K562 (cell line): ENCODE data around the gene RPN1. TPM values are rescaled to one million over a fixed set of nuclear protein-coding genes. Genes with fewer than 3 reads are reported as not detected.

Experiments used
- ATAC-seq: fragments of 200-7000 bp; cut with Tn5 transposase; 3 replicates; pipeline ENCODE4 v1.9.1; 2020; ENCODE audit warnings: moderate library complexity
- BruUV-seq: library from RNA; stranded (reverse); fragments of 400-500 nt; replicated peaks from 2 replicates; lab custom pipeline; 2021; lab: Mats Ljungman, UMichigan
- CTCF ChIA-PET: fragments of 300-600 bp; formaldehyde crosslinking; extraction: SDS; loops from one replicate; lab custom pipeline; 2021; ENCODE audit warnings: low intra/inter-chr PET ratio; lab: Yijun Ruan, JAX
- POLR2A ChIA-PET: fragments of 300-600, 350-650 bp; sonication (Branson Sonifier 250); formaldehyde crosslinking; extraction: SDS; loops from one replicate; lab custom pipeline; 2021; ENCODE audit warnings: antibody characterized with exemption, inconsistent platforms; lab: Yijun Ruan, JAX
- DNase-seq, 4 experiments: peaks; one replicate each; pipeline versions ENCODE4 v3.0.0 to v3.0.0-alpha.2; 2011 to 2018; ENCODE audit warnings: low spot score in 3 of 4, mixed read lengths in 3 of 4; ENCODE audit errors: extremely low read depth in 1 of 4
- FAIRE-seq: peaks from 2 replicates; lab custom pipeline; 2011; peaks lifted over from hg19 to GRCh38; lab: Jason Lieb, UNC
- H2AFZ ChIP-seq: 2 replicates; pipeline ENCODE4 v1.6.0; 2011; ENCODE audit warnings: low read depth, low read length, control low read depth, inconsistent platforms
- H3K27ac ChIP-seq: fragments of 200-600 bp; 3 replicates; pipeline ENCODE4 v1.8.0; 2011; ENCODE audit warnings: low read depth, mild to moderate bottlenecking, control low read depth, inconsistent platforms, low read length, moderate library complexity, mixed read lengths; ENCODE audit errors: extremely low read depth
- H3K27me3 ChIP-seq, 2 experiments: fragments of 300-600 bp in 1 of 2; 2 replicates in 1 of 2; 3 replicates in 1 of 2; pipeline versions ENCODE4 v1.6.0 to v1.8.0; 2011; ENCODE audit warnings: inconsistent platforms in 2 of 2, low read length in 2 of 2, mild to moderate bottlenecking in 1 of 2, mixed read lengths in 1 of 2, moderate library complexity in 1 of 2; ENCODE audit not compliant: control insufficient read depth in 2 of 2, insufficient read depth in 2 of 2
- H3K36me3 ChIP-seq: fragments of 300-600 bp; 3 replicates; pipeline ENCODE4 v1.8.0; 2011; ENCODE audit warnings: mild to moderate bottlenecking, low read length, inconsistent platforms; ENCODE audit not compliant: control insufficient read depth, insufficient read depth
- H3K4me1 ChIP-seq, 2 experiments: fragments of 200-600 bp in 1 of 2; replicated peaks in 1 of 2; 2 replicates in 1 of 2; 3 replicates in 1 of 2; pipeline versions ENCODE4 v1.5.1 to v1.8.0; 2011; ENCODE audit warnings: inconsistent platforms in 2 of 2, low read length in 2 of 2, mild to moderate bottlenecking in 1 of 2, mixed read lengths in 1 of 2, moderate library complexity in 1 of 2; ENCODE audit not compliant: control insufficient read depth in 2 of 2, insufficient read depth in 2 of 2
- H3K4me2 ChIP-seq: 2 replicates; pipeline ENCODE4 v1.6.1; 2011; ENCODE audit warnings: low read length, control low read depth, inconsistent platforms, mixed read lengths; ENCODE audit not compliant: insufficient read depth
- H3K4me3 ChIP-seq: fragments of 200-600 bp; sonication (generic), shearing (Covaris generic); 2 replicates; pipeline ENCODE4 v1.5.1; 2016; ENCODE audit warnings: control low read depth, inconsistent platforms
- H3K79me2 ChIP-seq: fragments of 200-600 bp; 3 replicates; pipeline ENCODE4 v1.8.0; 2011; ENCODE audit warnings: low read length, inconsistent platforms; ENCODE audit not compliant: control insufficient read depth, insufficient read depth
- H3K9ac ChIP-seq, 2 experiments: 2 replicates each; pipeline versions ENCODE4 v1.6.0 to v1.6.1; 2011; ENCODE audit warnings: low read depth in 2 of 2, low read length in 2 of 2, control low read depth in 1 of 2, inconsistent platforms in 1 of 2, mild to moderate bottlenecking in 1 of 2, mixed read lengths in 1 of 2; ENCODE audit not compliant: insufficient read depth in 1 of 2
- H3K9me1 ChIP-seq: one replicate; pipeline ENCODE4 v1.6.0; 2011; ENCODE audit warnings: inconsistent platforms, mild to moderate bottlenecking, low read length, moderate library complexity; ENCODE audit not compliant: control insufficient read depth, insufficient read depth
- H3K9me3 ChIP-seq: replicated peaks from 2 replicates; pipeline ENCODE4 v1.5.1; 2011; ENCODE audit warnings: low read depth, low read length, inconsistent platforms; ENCODE audit not compliant: control insufficient read depth, insufficient read depth
- H4K20me1 ChIP-seq: replicated peaks from 2 replicates; pipeline ENCODE4 v1.6.1; 2011; ENCODE audit warnings: low read length, inconsistent platforms, mixed read lengths; ENCODE audit not compliant: control insufficient read depth, insufficient read depth
- ARHGAP35 ChIP-seq: fragments of 450-650 bp; IDR thresholded peaks from 2 replicates; pipeline ENCODE4 v1.6.1; 2018; ENCODE audit not compliant: partially characterized antibody
- CBFA2T2 ChIP-seq: fragments of 450-650 bp; conservative IDR thresholded peaks from 2 replicates; pipeline ENCODE4 v1.6.1; 2017; ENCODE audit warnings: mild to moderate bottlenecking
- HINFP ChIP-seq: fragments of 450-650 bp; conservative IDR thresholded peaks from 2 replicates; pipeline ENCODE4 v1.6.1; 2016; ENCODE audit warnings: missing genetic modification characterization, low read depth, mild to moderate bottlenecking, control low read depth, missing compliant biosample characterization
- MGA ChIP-seq: fragments of 450-650 bp; IDR thresholded peaks from 2 replicates; pipeline ENCODE4 v1.6.1; 2016; ENCODE audit warnings: mild to moderate bottlenecking, moderate library complexity
- NR2C2 ChIP-seq, 2 experiments: fragments of 200-800 bp in 1 of 2; sonication (Bioruptor generic) in 1 of 2; sonication (generic) in 1 of 2; formaldehyde crosslinking in 1 of 2; IDR thresholded peaks; 2 replicates each; pipeline versions ENCODE4 v1.6.1 to v1.8.0; 2016 to 2022; ENCODE audit warnings: mild to moderate bottlenecking in 1 of 2, missing compliant biosample characterization in 1 of 2, missing genetic modification characterization in 1 of 2, missing genetic modification reagents in 1 of 2
- ZNF174 ChIP-seq: fragments of 250-450 bp; sonication (Bioruptor Pico); IDR thresholded peaks from 2 replicates; pipeline ENCODE4 v1.4.0; 2020; ENCODE audit warnings: mild to moderate bottlenecking
- ZNF785 ChIP-seq: fragments of 250-450 bp; sonication (Bioruptor Pico); IDR thresholded peaks from 2 replicates; pipeline ENCODE4 v1.4.0; 2020; ENCODE audit warnings: mild to moderate bottlenecking
- WGBS: fragments of 100-300 bp; shearing (Covaris generic); methylation state at CpG from one replicate; pipeline ENCODE4 v1.1.6; 2016; ENCODE audit warnings: low coverage, mixed read lengths; ENCODE audit not compliant: insufficient coverage; ENCODE audit errors: missing lambda C conversion rate; 5-methylcytosine and 5-hydroxymethylcytosine counted together
- in situ Hi-C: fragments of 300-500 bp; cut with MboI; formaldehyde crosslinking; loops from 4 replicates; pipeline ENCODE4 v1.15.0; 2018; ENCODE audit warnings: inconsistent platforms, mixed read lengths
- intact Hi-C: fragments of 100-400 bp; cut with micrococcal nuclease; formaldehyde crosslinking; loops from 2 replicates; pipeline ENCODE4 v1.14.2; 2022
- polyA plus RNA-seq, 8 experiments: library from polyadenylated mRNA; depleted of rRNA in 4 of 8; stranded (reverse) in 5 of 8; unstranded in 3 of 8; fragments of >200 nt; fragmentation: Nextera tagmentation in 2 of 8; fragmentation: Illumina TruSeq in 1 of 8; extraction: Ambion mirVana in 2 of 8; extraction: Trizol in 1 of 8; gene quantifications; 2 replicates each; pipeline versions ENCODE4 v1.2.1 to v1.2.3, GENCODE V29; 2011 to 2014; ENCODE audit warnings: inconsistent platforms in 1 of 8, missing spikeins in 1 of 8
- total RNA-seq, 7 experiments: library from RNA; depleted of rRNA in 6 of 7; stranded (reverse); fragments of >200 nt in 6 of 7; fragmentation: Illumina TruSeq in 2 of 7; extraction: Trizol in 2 of 7; gene quantifications; 2 replicates each; pipeline versions ENCODE4 v1.2.1 to v1.2.3, GENCODE V29; 2011 to 2021; ENCODE audit warnings: low replicate concordance in 1 of 7
- TF ChIP-seq, protein P1 (sequence below): sonication (generic); formaldehyde crosslinking; IDR thresholded peaks from 2 replicates; pipeline ENCODE4 v1.9.0; 2022; ENCODE audit warnings: mild to moderate bottlenecking, missing genetic modification reagents

Gene RPN1
- total and polyA plus RNA-seq, 9 of the 15 experiments (the other 6 are each of a cell fraction or from before 2014, with no cell fraction given), result 39.5 to 300 (median 148) TPM

DNA sequence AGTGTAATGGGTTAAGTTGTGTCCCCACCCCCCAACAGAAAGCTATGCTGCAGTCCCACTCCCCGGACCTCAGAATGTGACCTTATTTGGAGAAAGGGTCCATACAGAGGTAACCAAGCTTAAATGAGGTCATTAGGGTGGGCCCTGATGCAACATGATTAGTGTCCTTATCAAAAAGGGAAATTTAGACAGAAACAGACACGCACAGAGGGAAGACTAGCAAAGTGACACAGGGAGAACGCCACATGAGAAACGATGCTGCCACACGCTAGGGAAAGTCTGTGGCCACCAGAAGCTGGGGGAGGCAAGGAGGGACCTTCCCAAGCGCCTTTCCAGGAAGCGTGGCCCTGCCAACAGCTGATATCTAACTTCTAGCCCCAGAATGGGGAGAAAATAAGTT lies 65.4 kb downstream of the RPN1 start:
- H3K9ac ChIP-seq, result peak overlapping the region; percentile 44 to 87
- H3K9me1 ChIP-seq, result no peaks in the 10 kb centered on the region
- no peaks in the 10 kb centered on the region for H3K36me3 ChIP-seq
- H3K79me2 ChIP-seq, result no peaks in the 10 kb centered on the region
- H4K20me1 ChIP-seq, result no peaks in the 10 kb centered on the region
- peak overlapping the region; percentile 63 for H3K4me2 ChIP-seq
- WGBS, result 6% methylated on average over 7 of the region's 7 CpGs
- FAIRE-seq, result peak; percentile 52
- H3K27ac ChIP-seq, result peak overlapping the region; percentile 71
- CTCF ChIA-PET, result interaction anchor here (0.5 kb wide), 1 partner anchor 352 kb away, joined by 4 read pairs; no protein-coding TSS in a partner anchor
- peak overlapping the region; percentile 87 for H2AFZ ChIP-seq
- peaks cover under 1% of the 10 kb centered on the region; the same call in 1 of the 2 replicates for H3K9me3 ChIP-seq
- no TSS peak for BruUV-seq
- H3K27me3 ChIP-seq, result no peaks in the 10 kb centered on the region
- ATAC-seq, result peak; percentile 66
- DNase-seq, result peak in 2 of 4 experiments; percentile 42 to 70
- intact Hi-C loops, result loop anchor here (10.0 kb wide), 1 partner anchor 150 kb away; no protein-coding TSS in a partner anchor
- H3K4me1 ChIP-seq, result peaks cover 14 to 23% of the 10 kb centered on the region in 2 experiments
- no peak overlapping the region for H3K4me3 ChIP-seq
- in situ Hi-C loops, result no loop called here
- POLR2A ChIA-PET, result interaction anchor here (0.6 to 1.9 kb wide), 5 partner anchors 18 to 1452 kb away, joined by 3 to 7 read pairs (median 5); no protein-coding TSS in a partner anchor
- peak; percentile 84 for TF ChIP-seq MGA
- no peak for TF ChIP-seq ZNF174 (CRISPR knock-in tag)
- TF ChIP-seq ZNF785 (CRISPR knock-in tag), result no peak
- TF ChIP-seq ARHGAP35, result no peak
- TF ChIP-seq CBFA2T2, result no peak
- no peak for TF ChIP-seq HINFP (tag)
- TF ChIP-seq NR2C2 (CRISPR knock-in tag; IDR thresholded peaks at IDR 0.05), result no peak
- no peak for TF ChIP-seq NR2C2 (tag; IDR thresholded peaks at IDR 0.05)
- TF ChIP-seq, protein P1, sequence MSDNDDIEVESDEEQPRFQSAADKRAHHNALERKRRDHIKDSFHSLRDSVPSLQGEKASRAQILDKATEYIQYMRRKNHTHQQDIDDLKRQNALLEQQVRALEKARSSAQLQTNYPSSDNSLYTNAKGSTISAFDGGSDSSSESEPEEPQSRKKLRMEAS (CRISPR knock-in tag), result no peak
